ENCODE data around the gene TRAPPC6A.

GRCh38 chr19:45126654-45127053, 51.4 kb downstream of the TRAPPC6A start:
- TF ChIP-seq CTCF (IDR thresholded peaks at IDR 0.05; ENCODE audit: low read depth, low read length, poor library complexity, severe bottlenecking) (no peak), EZH2phosphoT487 (IDR thresholded peaks at IDR 0.05; ENCODE audit: borderline replicate concordance, low read length) (no peak)
